ENCODE data around the gene MED13L.

- TF ChIP-seq CTCF (IDR thresholded peaks at IDR 0.05) (no peak), POLR2A (IDR thresholded peaks at IDR 0.05) (no peak)
These were observed 123.5 kb downstream of the MED13L start for GRCh38 chr12:116153983-116154382.

All from lower leg skin (tissue), 3 donors.